PC-9 (cell line): ENCODE data around the gene OSBPL3. TPM values are rescaled to one million over a fixed set of nuclear protein-coding genes. Genes with fewer than 3 reads are reported as not detected.

Experiments
- BruUV-seq: library from RNA; stranded (reverse); fragments of 400-500 nt; replicated peaks from 2 replicates; lab custom pipeline; 2021; lab: Mats Ljungman, UMichigan
- CTCF ChIA-PET: fragments of 300-600 bp; sonication (Branson Sonifier 250); formaldehyde crosslinking; loops from one replicate; lab custom pipeline; 2022; ENCODE audit warnings: antibody characterized with exemption; lab: Charles Lee
- POLR2A ChIA-PET: fragments of 300-600 bp; sonication (Branson Sonifier 250); formaldehyde crosslinking; loops from one replicate; lab custom pipeline; 2022; ENCODE audit warnings: antibody characterized with exemption; ENCODE audit not compliant: unreplicated experiment; lab: Charles Lee
- DNase-seq, 2 experiments: peaks; one replicate each; pipeline versions ENCODE4 v3.0.0 to v3.0.0-alpha.2; 2015 to 2022; ENCODE audit warnings: mixed read lengths in 1 of 2
- H2AFZ ChIP-seq: fragments of 200-600 bp; sonication (generic); 2 replicates; pipeline ENCODE4 v1.8.1; 2017; ENCODE audit warnings: antibody characterized with exemption
- H3F3A ChIP-seq: fragments of 200-600 bp; sonication (generic); 2 replicates; pipeline ENCODE4 v1.8.1; 2017; ENCODE audit warnings: antibody characterized with exemption, mild to moderate bottlenecking, low read depth; ENCODE audit not compliant: insufficient read depth
- H3K27ac ChIP-seq: fragments of 200-600 bp; sonication (generic); 2 replicates; pipeline ENCODE4 v1.6.1; 2016; ENCODE audit warnings: mixed run types
- H3K27me3 ChIP-seq: fragments of 200-600 bp; sonication (generic); 2 replicates; pipeline ENCODE4 v1.6.1; 2016; ENCODE audit warnings: low read depth, mixed run types; ENCODE audit not compliant: insufficient read depth
- H3K36me3 ChIP-seq: fragments of 200-600 bp; sonication (generic); 2 replicates; pipeline ENCODE4 v1.6.1; 2016; ENCODE audit warnings: low read depth, mixed run types
- H3K4me1 ChIP-seq: fragments of 200-600 bp; sonication (generic); replicated peaks from 2 replicates; pipeline ENCODE4 v1.6.1; 2016; ENCODE audit warnings: mixed run types; ENCODE audit not compliant: insufficient read depth
- H3K4me2 ChIP-seq: fragments of 200-600 bp; sonication (generic); 2 replicates; pipeline ENCODE4 v1.6.1; 2017; ENCODE audit warnings: mixed run types
- H3K4me3 ChIP-seq: fragments of 200-600 bp; sonication (generic); 2 replicates; pipeline ENCODE4 v1.6.1; 2016; ENCODE audit warnings: mixed run types
- H3K79me2 ChIP-seq: fragments of 200-600 bp; sonication (generic); 2 replicates; pipeline ENCODE4 v1.6.1; 2017; ENCODE audit warnings: low read depth, mixed run types
- H3K9me2 ChIP-seq: fragments of 200-600 bp; sonication (generic); 2 replicates; pipeline ENCODE4 v1.8.1; 2017; ENCODE audit warnings: mild to moderate bottlenecking; ENCODE audit not compliant: insufficient read depth
- H3K9me3 ChIP-seq: fragments of 200-600 bp; sonication (generic); 2 replicates; pipeline ENCODE4 v1.8.1; 2016; ENCODE audit warnings: low read depth; ENCODE audit not compliant: insufficient read depth
- H4K20me1 ChIP-seq: fragments of 200-600 bp; sonication (generic); 2 replicates; pipeline ENCODE4 v1.8.1; 2017; ENCODE audit not compliant: insufficient read depth
- CTCF ChIP-seq: fragments of 200-600 bp; sonication (generic); conservative IDR thresholded peaks from 2 replicates; pipeline ENCODE4 v1.6.1; 2017; ENCODE audit warnings: mixed run types, antibody characterized with exemption, mild to moderate bottlenecking, moderate library complexity
- EZH2 ChIP-seq: fragments of 200-600 bp; sonication (generic); IDR thresholded peaks from 2 replicates; pipeline ENCODE4 v1.8.0; 2017; ENCODE audit warnings: antibody characterized with exemption, low read depth
- intact Hi-C: fragments of 100-400 bp; cut with micrococcal nuclease; formaldehyde crosslinking; loops from one replicate; pipeline ENCODE4 v1.10.0; 2022; ENCODE audit not compliant: unreplicated experiment
- total RNA-seq: library from RNA; stranded (reverse); gene quantifications from 2 replicates; pipeline ENCODE4 v1.2.3, GENCODE V29; 2021

Gene OSBPL3
- total RNA-seq, 1 experiment from 2014 or later = 87.6 TPM

DNA sequence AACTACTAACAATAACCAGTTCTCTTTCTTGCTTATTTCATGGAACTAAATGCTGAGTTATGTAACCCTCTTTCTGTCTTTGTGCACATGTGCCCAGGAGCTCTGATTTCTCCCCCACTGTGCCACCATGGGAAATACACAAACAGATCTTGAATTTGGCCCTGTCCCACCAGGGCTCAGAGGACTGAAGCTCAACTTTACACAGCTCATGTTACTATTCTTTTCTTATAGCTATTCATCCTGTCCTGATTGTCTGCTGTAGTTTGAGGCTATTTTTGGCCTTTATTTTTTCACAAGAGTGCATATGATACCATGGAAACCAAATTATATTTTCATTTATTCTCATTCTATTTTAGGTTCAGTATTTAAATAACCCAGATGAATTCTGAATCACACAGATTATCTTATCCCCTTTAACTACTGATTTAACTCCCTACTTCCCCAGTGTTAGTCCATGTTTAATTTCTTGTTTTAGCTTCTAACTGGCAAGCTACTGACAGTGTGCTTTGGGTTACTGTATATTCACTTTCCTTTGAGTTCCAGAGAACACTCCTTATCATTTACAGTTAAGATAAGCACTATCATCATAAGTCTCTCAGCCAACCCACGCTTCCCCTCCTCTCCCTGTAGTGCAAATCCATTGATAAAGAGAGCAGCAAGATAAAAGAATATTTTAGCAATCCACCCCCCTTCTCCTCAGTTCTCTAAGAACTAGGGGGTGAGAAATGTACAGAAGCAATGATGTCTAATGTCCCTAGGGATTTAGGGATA, 150.9 kb downstream of the OSBPL3 start:
- peaks cover 43% of the 10 kb centered on the region for H3F3A ChIP-seq
- 0 out of 2 replicates have a peak, but pooled peaks cover 5% of the 10 kb centered on the region for H3K79me2 ChIP-seq
- no TSS peak for BruUV-seq
- H2AFZ ChIP-seq = no peak overlapping the region
- H3K4me3 ChIP-seq = no peak overlapping the region
- TF ChIP-seq EZH2 (no peak), CTCF (no peak)
- no peaks in the 10 kb centered on the region for H3K9me2 ChIP-seq
- H3K36me3 ChIP-seq = no peaks in the 10 kb centered on the region
- H3K4me2 ChIP-seq = no peak overlapping the region
- H3K27me3 ChIP-seq = no peaks in the 10 kb centered on the region
- no peaks in the 10 kb centered on the region for H4K20me1 ChIP-seq
- intact Hi-C loops = no loop called here
- peaks cover 39% of the 10 kb centered on the region for H3K4me1 ChIP-seq
- H3K9me3 ChIP-seq = no peaks in the 10 kb centered on the region
- ChIA-PET CTCF (interaction anchor here (0.5 to 1.0 kb wide), 2 partner anchors 17 to 220 kb away, joined by 3 to 6 read pairs; no protein-coding TSS in a partner anchor), POLR2A (no interaction called here)
- H3K27ac ChIP-seq = no peak overlapping the region
- no peak for DNase-seq

- no peak overlapping the region for H2AFZ ChIP-seq
- intact Hi-C loops = no loop called here
These were observed 152.4 kb downstream of the OSBPL3 start for GRCh38 chr7:24827589-24827988.

DNA sequence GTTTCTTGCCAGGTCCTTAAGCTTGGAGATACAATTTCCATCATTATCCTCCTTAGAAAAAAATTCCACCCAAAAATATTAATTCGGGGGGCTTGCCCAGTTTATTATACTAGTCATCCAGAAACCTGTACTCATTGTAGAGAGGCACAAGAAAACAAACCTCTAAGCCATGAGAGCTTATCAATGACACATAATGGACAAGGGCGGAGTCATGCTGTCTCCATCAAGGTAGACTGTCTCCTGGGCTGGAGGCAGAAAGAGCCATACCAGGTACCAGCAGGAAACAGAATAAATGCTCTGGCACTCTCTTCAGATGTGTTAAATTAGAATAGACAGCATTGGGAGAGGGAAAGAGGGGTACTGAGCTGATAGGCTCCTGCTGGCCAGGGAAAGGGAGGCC, 153.0 kb downstream of the OSBPL3 start:
- ChIA-PET CTCF (interaction anchor here (0.6 to 1.6 kb wide), 2 partner anchors 154 to 199 kb away, joined by 4 to 5 read pairs; no protein-coding TSS in a partner anchor), POLR2A (interaction anchor here (0.6 kb wide), 1 partner anchor 482 kb away, joined by 3 read pairs; no protein-coding TSS in a partner anchor)
- intact Hi-C loops = no loop called here
- Histone ChIP-seq H3K4me3 (no peak overlapping the region), H3K4me2 (peak overlapping the region; percentile 69), H3K9me2 (no peaks in the 10 kb centered on the region), H3K9me3 (no peaks in the 10 kb centered on the region), H3K4me1 (peaks cover 49% of the 10 kb centered on the region), H3K27ac (peak overlapping the region; percentile 90), H3K36me3 (no peaks in the 10 kb centered on the region; the same call in 1 of the 2 replicates), H3K79me2 (0 out of 2 replicates have a peak, but pooled peaks cover 5% of the 10 kb centered on the region), H3K27me3 (no peaks in the 10 kb centered on the region), H3F3A (peaks cover 53% of the 10 kb centered on the region), H2AFZ (no peak overlapping the region), H4K20me1 (no peaks in the 10 kb centered on the region)
- no peak for TF ChIP-seq EZH2
- no peak for TF ChIP-seq CTCF
- DNase-seq = no peak
- no TSS peak for BruUV-seq

More at GRCh38 chr7:24827589-24827988, 152.4 kb downstream of the OSBPL3 start:
- Histone ChIP-seq H3K9me3 (no peaks in the 10 kb centered on the region), H3K36me3 (no peaks in the 10 kb centered on the region; the same call in 1 of the 2 replicates), H3K79me2 (0 out of 2 replicates have a peak, but pooled peaks cover 5% of the 10 kb centered on the region), H4K20me1 (no peaks in the 10 kb centered on the region), H3K4me1 (peaks cover 43% of the 10 kb centered on the region), H3K27me3 (no peaks in the 10 kb centered on the region), H3K9me2 (no peaks in the 10 kb centered on the region), H3K4me3 (no peak overlapping the region), H3K4me2 (no peak overlapping the region), H3F3A (peaks cover 47% of the 10 kb centered on the region), H3K27ac (peak overlapping the region; percentile 90)
- ChIA-PET CTCF (no interaction called here), POLR2A (no interaction called here)
- BruUV-seq = no TSS peak
- DNase-seq = no peak
- TF ChIP-seq EZH2 (no peak), CTCF (no peak)
